GM21529 (cell line): ENCODE results near the gene ACACA.

Experiments used
- ATAC-seq: cut with Tn5 transposase; IDR thresholded peaks from one replicate; pipeline ENCODE4 v1.9.1; 2021; ENCODE audit not compliant: unreplicated experiment

Gene ACACA

DNA sequence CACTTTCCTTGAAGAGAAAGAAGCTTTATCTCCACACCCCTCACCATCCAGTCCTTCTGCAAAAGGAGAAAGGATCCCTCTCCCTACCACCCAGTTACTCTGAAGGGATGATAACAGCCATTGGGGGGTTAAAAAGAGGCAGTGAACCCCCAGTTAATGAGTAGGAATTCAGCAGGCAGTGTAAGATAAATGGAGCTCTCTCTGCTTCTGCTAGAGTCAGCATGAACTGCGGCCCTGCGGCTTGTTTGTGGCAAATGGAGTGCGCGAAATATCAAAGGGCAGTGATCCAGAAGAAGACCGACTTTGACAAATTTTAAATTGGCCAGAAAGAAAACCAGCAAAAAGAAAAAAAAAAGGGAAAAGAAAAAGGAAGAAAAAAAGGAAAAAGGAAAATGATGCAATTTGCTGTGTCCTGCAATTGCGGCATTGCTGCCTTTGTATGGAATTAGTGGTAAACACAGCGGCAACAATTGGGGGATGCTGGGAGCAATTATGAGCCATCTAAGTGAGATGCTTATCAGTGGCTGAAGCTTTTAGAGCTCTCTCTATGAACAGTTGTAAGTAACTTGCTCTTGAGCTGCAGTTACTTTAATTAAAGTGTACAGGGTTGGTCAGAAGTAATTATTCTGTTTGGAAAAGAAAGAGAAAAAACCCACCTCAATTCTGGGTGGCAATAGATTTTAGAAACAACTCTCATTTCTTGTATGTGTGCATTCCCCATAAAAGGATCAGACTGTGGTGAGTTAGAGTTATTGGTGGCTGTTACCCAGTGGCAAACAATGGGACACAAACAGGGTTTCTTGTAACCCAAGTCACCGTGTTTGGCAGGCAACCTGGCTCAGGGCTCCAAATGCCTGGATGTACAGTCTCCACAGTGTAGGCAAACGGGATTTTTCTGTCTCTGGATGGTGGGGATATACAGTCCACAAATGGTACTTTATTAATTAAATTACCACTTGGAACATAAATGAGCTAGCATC, 296.6 kb downstream of the ACACA start:
- ATAC-seq: no peak

DNA sequence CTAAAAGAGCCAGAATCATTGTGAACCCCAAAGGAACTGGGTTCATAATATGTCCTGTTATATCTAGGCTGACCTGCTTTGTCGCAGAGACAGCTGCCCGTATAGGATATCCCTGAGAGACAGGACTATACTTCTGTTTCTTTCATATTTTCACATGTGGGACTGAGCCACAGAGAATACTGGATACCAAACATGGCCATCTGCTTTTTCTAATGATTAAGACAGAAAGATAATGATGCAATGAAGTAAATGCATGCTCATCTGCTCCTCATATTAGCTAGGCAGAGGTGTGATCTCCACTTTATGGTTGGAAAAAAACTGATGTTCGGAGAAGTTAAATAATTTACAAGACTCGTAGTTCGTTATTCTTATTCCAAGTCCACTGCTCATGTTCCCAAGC, 297.5 kb downstream of the ACACA start:
- no peak for ATAC-seq

DNA sequence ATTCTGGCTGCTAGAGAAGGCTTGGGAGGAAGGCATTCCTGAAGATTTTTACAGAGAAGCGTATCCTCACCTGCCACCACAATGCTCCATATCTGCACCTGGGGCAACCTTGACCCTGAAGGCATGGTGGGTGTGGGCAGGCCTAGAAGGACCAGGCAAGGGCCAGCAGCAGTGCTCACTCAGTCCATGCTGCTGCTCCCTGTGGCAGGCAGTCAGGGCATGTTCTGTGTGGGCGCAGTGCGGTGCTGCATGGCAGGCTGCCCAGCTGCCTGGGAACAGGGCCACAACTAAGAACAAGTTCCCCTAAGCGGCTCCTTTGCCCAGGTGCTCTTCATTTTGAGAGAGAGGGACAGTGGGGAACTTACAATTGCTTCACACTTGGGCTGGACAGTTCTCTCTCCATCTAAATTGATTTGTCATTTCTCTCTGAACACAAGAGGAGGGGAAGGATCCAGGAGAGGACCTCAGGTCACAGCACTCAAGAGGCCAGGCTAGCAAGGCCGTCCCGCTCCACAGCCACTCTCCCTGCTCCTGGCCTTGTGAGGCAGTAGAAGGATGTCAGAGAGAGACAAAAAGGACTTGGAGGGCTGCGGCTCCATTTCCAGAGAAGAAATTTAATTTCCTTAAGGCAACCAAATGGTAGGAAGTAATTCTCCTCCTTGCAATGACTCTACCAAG, 299.1 kb downstream of the ACACA start:
- no peak for ATAC-seq

DNA sequence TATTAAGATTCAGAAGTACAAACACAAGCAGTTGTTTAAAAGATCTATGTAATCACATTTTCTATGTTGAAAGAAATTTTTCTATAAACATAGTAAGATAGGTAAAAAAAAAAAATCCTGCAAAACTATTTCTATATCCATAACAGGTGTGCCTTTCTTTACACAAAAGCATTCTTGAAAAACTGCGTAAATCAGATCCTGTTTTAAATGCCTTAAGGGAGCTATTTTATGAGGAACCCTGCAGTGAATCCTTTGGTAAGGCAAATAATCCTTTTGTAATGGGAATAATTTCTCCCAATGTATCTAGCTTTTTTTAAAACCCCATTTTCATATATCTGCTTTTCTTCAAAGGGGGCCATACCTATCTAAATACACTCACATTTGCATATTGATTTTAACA, 300.6 kb downstream of the ACACA start:
- ATAC-seq: no peak

DNA sequence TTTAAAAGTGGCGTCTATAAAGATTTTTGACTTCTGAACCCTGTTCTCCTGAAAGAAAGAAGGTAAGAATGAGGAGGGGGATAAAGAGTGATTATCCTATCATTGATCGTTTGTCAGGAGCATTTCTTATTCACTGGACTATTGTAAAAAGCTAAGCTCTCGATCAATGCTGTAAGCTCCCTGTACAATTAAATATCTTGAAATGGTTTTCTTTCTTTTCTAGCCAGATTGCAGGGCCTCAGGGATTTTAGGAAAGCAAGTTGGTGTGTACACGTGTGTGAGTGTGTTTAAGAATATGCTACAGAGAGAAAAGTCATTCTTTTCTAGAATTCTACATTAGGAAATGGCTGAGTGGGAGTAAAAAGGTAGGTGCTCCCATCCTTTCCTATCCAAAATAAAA, 303.4 kb downstream of the ACACA start:
- no peak for ATAC-seq

DNA sequence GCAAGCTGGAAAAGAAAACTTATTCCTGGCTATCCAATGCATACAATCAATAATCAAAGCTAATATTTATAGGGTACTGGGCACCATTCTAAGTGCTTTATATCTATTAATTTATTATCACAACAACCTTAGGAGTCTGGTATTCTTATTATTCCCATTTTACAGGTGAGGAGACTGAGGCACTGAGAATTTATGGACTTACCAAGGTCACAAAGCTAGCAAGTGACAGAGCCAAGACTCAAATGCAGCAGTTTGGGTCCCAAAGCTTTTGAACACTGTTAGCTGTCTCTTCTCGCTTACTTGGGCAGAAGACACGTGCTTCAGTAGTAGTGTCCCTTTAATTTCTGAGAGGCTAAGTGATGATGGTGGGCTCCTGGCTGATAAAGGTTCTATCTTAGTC, 305.3 kb downstream of the ACACA start:
- no peak for ATAC-seq

DNA sequence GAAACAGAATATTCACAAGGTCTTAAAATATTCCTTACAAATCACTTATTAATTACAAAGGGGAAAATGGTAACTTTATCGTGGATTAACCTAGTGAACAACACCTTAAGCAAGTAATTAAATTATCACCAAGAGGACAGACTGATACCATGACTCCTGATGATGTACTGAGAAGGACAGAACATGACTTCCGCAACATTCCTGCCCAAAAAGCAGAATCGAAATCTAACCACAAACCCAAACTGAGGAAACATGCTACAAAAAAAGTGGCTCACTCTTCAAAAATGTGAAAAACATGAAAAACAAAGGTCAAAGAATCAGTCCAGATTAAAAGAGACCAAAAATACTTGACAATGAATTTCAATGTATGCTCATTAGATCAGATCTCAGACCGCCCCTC, 306.4 kb downstream of the ACACA start:
- ATAC-seq: no peak

DNA sequence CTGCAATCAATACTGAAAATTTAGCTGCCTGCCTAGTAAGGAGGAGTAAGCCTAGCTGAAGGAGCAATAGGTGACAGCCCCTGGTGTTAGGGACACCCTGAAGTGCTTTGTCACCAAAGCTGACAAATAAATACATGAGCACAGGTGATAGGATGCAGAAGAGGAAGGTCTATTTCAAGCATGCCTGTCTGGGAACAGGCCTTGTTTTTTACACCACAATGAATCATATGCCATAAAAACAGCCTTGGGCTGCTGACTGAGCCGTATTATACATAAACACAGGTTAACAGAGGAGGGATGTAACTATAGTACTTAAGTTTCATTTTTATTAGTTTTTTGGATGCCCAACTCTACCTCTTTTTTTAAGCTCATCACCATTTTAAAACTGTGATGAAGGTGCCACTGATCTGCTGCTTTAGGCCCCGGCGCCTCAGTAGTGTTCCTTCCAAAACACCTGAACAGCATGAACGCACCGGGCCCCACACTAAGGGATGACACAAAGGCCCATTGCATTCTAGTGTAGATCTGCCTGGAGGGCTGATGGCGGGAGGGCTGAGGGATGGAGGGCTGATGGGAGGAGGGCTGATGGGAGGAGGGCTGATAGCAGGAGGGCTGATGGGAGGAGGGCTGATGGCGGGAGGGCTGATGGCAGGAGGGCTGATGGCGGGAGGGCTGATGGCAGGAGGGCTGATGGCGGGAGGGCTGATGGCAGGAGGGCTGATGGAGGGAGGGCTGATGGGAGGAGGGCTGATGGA, 307.5 kb downstream of the ACACA start:
- no peak for ATAC-seq

DNA sequence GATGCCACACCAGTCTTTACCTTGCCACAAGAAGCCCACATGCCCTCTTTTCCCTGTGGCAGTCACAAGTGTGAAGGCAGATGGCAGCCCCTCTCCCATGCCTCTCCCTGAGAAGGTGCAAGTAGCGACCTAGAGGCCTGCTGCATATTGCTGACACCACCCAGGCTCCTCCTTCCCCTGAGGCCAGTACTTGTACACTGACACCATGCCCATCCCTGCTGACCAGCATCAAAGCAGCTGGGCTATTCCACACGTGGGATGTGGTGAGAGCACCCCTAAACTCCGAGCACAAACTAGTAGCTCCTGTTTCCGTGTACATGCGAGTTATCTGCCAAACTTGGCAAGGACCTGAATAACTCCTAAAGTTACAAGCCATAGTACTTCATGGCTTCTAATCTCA, 308.5 kb downstream of the ACACA start:
- no peak for ATAC-seq

DNA sequence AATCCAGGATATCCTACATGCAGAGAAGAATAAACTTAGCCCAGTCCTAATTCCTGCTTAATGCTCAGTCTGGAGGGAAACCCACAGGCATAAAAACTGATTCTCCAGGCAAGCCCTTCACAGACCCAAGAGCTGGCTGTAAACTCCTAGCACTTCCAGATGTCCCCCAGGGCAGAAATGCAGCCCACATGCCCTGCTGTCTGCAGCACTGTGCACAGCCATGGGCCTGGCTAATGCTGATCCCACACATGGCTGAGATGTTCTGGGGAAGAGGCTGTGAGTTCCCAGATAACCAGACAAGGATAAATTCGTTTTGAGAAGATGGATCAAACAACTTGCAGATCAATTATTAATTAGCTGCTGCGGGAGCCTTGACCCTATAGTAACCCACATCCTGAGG, 309.5 kb downstream of the ACACA start:
- ATAC-seq: no peak

DNA sequence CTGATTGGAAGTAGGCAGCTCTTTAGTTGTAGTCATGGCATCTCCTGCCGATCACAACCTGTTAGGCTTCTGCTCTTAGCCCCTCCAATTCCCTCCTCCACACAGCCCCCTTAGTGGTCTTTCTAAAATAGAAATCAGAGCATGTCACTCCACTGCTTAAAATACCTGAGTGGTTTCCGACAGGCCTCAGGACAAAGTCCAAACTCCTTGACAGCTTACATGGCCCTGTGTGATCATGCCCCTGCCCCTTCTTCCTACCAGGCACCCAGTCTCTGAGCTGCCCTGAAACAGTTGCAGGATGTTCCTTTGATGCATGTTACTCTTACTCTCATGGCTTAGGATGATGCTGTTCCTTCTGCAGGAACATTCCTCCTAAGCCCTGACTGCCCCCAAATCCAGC, 310.6 kb downstream of the ACACA start:
- ATAC-seq: no peak

DNA sequence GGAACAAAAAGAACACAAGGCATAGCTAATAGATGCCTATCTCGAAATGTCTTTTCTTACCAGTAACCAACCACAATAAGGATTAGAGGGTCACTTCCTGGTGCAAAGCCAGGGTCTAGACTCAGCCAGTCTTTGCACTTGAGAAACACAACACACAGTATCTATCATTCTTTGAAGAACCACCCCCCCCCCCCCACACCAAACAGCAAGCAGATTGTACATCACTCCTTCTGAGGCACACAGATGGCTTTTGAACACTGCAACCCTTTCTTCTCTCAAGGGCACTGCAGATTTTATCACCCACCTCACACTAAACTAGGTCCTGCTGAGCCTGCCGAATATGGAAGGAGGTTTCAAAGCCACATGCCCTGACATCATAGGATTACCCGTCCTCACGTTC, 312.2 kb downstream of the ACACA start:
- ATAC-seq: no peak

DNA sequence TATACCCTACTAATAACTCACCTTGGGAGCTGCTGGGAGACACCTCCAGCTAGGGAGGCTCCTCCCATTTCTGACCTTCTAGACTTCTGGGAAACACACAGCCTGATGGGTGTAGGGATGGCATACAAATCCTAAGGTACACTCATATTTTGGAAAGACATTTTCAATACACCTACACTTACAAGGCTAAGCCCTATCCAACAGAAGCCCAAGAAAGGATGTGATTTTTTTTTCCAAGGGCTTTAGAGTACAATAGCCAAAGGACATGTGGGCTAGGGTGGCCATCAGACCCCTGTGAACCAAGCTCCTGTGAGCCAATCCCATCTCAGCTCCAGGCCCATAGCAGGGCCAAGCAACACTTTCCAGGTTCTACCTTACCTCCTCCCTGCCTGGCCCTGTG, 313.9 kb downstream of the ACACA start:
- ATAC-seq: no peak

DNA sequence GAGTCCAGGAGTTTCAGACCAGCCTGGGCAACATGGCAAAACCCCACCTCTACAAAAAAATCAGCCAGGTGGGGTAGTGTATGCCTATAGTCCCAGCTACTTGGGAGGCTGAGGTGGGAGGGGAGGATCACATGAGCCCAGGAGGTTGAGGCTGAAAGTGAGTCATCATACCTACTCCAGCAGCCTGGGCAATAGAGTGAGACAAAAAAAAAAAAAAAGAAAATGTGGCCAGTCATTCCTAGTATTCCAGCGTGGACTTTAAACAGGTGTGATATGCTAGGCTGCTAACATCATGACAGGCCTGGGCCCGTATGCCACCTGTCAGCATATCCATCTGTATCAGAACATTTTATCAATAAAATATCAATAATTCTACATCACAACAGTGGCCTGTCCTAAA, 314.6 kb downstream of the ACACA start:
- no peak for ATAC-seq

DNA sequence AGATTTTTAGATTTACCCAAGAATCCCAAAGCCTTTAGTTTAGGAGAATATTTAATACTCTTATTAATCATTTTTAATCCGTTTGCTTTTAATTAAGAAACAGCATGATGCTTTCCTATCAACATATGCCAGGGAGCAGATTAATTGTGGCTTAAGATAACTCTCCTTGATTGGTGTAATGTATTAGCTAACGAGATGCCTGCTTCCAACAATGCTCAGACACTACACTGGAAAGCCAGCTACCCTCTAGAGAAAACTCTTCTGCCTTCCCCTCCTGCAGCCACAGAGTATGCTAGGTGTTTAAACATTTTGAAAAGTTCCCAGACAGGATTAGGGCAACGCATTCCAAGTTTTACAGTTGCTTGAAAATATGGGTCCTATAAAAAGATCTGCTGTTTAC, 315.7 kb downstream of the ACACA start:
- ATAC-seq: no peak

DNA sequence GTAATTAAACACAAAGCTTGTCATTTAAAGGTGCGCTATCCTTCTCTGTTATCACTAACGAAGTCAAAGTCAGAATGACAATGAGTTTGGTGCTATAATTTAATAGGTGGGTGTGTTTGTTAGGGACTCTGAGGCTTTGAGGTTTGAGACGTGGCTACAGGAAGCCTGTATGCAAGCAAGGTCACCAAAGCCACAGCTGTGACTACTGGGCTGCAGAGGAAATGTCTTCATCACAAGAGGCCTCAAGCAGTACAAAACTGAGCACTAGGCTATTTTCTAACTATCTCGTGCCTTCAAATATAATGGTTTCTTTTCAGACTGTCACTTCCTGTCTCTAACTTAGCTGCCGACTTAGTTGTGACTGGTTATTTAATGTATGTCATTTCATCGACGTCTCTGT, 316.7 kb downstream of the ACACA start:
- ATAC-seq: no peak

DNA sequence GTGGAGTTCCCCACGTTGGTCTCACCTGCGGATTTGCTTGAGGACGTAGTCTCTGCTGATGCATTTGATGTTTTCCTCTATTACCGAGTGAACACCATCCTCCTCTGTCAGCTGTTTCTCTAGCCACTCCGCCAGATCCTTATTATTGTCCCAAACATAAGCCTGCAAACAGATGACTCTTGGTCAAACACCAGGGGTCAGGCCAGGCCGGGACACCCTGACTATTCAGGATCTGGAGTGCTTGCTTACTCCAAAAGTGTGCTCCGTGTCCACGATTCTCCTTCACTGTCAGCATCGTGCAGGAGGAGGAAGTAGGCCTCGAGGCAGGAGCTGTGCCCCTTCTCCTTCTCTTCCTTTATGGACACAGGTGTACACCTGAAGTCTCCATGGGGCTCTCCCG, 317.7 kb downstream of the ACACA start:
- no peak for ATAC-seq

DNA sequence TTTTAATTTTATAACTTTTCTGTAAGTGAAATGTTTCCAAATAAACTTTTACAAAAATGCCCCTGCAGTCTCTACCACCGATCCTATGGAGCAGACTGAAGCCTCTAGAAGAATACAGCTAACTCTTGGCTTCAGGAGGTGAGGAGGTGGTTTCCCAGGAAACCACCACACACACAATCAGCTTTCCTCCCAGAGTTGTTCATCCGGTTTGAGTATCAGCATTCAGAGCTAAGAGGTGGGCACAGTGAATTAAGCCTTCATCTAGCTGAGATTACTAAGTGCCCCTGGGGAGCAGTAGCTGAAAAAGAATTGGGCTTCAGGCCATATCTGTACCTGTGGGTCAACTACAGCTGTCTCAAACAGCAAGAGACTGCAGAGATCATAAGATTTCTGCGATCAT, 318.2 kb downstream of the ACACA start:
- ATAC-seq: no peak

DNA sequence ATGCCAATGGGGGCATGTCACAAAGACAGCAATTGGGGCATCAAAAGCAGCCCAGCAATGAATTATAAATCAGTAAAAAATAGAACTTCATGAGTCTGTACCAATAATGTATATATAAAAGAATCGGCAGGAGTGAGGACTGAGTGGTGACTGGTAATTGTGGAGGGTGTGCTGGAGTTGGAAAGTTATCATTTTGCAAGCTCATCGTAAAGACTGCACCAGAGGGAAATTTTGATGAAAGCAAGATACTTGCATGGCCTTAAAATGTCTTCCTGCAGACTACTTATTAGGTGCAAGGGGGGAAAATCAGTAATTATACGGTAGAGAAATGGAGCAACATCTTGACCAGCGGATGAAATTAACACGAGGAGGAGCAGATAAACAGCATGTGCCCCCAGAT, 319.0 kb downstream of the ACACA start:
- ATAC-seq: no peak

DNA sequence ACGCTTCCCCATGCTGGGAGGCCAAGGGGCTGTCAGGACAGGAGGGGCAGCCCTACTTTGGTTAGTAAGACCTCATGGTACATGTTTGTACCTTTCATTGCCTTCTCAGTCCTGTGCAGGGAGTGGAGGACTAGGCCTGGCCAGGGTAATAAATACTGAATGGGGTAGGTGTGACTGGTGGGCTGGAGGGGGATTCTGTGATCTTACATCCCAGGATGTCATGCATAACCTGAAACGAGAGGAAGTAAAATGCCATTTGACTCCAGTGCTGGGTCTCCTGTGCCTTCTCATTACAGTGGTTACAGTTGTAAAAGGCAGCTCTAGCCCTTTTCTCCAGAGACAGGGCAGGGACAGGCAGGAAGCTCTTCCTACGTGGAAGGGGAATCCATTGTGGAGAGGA, 319.7 kb downstream of the ACACA start:
- no peak for ATAC-seq

DNA sequence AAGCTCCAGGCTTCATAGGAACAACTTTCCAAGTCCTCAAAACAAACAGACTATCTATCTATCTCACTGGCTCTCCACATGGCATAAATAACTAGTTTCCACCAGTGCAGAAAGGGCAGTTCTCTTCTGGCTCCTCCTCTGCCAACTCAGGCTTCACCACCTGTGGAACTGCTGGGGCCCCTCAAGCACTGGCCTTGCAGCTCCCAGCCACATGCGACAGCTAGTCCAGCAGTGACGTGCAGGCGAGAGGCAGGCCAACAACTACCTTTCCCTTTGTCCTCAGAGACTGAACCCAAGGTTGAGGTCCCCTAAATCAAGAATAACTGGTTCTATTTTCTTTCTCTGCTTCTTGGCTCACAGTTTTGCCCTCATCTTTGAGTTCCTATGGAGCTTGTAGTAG, 320.3 kb downstream of the ACACA start:
- ATAC-seq: no peak

DNA sequence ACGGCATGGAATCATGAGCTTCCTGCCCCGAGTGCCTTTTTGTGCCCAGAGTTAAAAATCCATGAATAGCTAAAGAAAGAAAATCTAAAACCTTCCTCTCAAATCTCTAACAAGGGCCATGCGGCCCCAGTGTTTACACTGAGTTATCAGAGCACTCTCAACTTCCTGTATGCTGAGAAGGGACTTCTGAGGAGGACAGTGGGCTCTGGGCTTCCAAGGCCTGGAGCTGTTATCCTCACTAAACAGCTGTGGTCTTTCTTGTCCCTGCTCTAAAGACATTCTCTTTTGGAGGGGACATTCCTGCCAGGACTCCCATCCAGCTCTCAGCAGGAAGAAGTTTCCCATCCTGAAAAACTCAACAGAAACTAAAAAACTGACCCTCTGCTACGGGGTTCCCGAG, 322.3 kb downstream of the ACACA start:
- no peak for ATAC-seq
